HG02884 (cell line): ENCODE data around the gene CREG2.
"Not testable (repeated sequence)": the region's sequence is repeated elsewhere in the genome, so short reads cannot be mapped to it uniquely, and the experiment has no call there.

Source experiments
- ATAC-seq: cut with Tn5 transposase; IDR thresholded peaks from one replicate; pipeline ENCODE4 v1.9.1; 2021; ENCODE audit warnings: mild to moderate bottlenecking, moderate library complexity; ENCODE audit not compliant: unreplicated experiment

Gene CREG2

GRCh38 chr2:101349893-101350662 is 37.2 kb downstream of the CREG2 start:
- ATAC-seq: no peak

DNA sequence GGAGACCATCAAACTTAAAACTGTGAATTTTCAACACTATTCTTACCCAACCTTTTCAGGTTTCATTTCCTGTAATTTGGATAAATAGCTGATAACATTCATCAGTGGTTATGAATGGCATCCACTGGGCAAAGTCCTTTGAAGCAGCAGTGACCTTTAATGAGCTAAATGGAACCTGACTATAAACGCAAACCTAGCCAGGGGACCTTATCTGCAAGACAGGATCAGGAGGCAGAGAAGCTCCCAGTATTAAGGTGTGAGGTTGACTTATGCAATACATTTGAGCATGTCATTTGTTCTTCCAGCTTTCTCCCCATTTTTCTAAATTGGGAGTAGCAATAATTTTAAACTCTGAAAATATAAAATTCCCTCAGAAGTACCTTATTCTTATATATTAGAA is 38.4 kb downstream of the CREG2 start:
- no peak for ATAC-seq

GRCh38 chr2:101346909-101347308 is 40.4 kb downstream of the CREG2 start:
- ATAC-seq: no peak

DNA sequence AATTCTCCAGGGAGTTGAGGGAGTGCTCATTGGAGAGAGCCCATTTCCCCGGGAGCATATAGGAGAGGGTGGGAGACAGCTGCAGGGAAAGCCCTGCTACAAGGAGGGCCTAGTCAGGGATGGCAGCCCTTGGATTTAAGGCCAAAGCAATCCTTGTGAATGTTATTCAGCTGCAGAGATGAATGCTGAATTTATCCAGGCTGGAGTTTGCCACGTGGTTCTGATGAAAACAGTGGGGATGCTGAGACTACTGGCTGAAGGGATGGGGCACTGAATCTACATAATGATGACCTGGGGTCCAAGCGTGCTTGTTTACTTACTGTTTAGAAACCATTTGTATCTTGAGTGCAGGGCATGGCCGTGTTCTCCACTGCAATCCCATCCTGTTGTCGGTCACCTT is 43.2 kb downstream of the CREG2 start:
- no peak for ATAC-seq

DNA sequence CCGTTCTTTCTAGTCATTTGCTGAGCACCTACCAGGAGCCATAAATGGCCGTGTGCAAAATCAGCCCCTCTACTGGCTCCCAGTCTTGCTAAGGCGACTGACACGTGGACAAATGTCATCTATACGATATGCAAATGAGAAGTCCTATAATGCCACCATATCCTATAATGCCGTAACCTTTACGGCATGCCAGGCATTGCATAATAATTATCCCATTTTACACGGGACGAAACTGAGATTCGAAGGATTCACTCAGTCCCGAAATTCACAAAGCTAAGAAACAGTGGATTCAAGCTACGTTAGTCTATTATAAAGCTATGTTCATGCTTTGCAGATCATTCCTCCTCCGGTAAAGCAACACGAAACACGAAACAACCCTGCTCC is 44.7 kb downstream of the CREG2 start:
- ATAC-seq: no peak

DNA sequence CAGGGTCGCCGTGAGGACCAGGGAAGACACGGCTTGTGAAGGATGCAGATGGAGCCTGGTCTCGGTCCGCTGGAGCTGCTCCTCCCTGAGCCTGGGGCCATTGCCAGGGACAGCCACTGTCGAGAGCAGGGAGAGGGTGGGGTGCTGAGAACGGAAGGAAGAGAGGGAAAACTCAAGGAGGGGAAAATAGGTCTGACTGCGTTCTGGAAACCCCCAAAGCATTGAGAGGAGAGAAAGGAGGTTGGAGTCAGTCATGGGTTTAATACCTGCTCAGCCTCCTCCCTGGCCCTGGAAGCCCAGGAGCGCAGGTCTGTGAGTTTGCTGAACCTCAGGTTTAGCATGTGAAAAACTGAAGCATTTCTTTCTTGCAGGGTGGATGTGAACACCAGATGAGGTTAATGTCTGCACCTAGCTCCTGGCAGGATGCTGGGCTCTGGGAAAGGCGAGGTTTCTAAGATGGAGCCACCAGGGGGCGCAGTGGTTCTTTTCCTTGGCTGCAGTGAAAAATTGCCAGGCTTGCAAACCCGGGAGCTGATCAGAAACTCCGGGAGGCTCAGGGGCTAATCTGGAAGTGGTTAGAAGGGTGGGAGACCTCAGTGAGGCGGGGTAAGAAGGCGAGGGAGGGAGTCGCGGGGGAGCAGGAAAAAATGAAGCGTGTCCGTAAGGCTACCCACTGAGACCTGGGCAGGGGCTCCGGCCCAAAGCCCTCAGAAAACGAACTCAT is 45.2 kb downstream of the CREG2 start:
- no peak for ATAC-seq

- ATAC-seq: no peak
Measured at GRCh38 chr2:101341421-101341820, 45.9 kb downstream of the CREG2 start.

GRCh38 chr2:101340141-101340551 is 47.2 kb downstream of the CREG2 start:
- ATAC-seq: no peak

- ATAC-seq: no peak
Measured at GRCh38 chr2:101339266-101339880, 47.9 kb downstream of the CREG2 start.

GRCh38 chr2:101337877-101338276 is 49.4 kb downstream of the CREG2 start:
- no peak for ATAC-seq

DNA sequence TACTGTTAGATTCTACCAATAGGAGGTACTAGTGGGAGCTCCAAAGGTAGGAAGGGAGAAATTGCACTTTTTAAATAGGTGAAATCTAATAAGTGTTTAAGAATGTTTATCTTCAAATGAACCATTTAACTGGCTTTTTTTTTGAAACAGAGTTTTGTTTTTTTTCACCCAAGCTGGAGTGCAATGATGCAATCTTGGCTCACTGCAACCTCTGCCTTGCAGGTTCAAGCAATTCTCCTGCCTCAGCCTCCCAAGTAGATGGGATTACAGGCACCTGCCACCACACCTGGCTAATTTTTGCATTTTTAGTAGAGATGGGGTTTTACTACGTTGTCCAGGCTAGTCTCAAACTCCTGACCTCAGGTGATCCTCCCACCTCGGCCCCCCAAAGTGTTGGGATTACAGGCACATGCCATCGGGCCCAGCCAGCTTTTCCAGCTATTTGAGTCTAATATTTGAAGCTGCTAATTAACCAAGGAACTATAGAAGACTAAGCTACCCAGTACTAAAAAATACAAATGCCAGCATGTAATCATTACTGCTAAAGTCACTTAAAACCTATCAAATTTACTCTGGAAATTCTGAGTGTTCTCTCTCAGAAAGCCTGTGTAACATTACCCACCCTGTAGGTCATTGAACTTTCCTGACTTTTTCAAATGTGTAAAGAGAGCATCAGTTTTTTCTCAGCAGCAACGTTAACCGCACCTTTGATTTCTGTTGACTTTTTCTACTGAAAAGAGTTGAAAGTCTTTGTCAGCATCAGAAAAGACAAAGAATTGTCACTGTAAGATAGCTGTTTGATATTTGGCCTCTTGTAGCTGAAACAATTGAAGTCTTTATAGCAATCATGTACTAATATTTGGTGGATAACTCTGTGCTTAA is 54.2 kb downstream of the CREG2 start:
- ATAC-seq: no peak

DNA sequence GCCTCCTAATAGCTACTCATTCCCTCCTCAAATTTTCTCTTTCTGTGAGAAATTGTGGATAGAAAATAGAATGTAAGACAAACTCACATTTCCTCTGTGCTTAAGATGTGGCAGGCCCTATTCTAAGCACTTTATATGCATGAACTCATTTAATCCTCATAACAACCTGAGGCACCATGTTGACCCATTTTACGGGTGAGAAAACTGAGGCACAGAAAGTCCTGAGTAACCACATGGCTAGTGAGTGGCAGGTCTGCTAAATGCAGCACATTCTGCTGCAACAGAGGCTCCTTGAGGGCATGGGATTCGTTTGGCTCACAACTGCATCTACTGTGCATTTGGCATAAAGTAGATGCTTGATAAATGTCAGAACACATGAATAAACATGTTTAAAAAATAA is 56.1 kb downstream of the CREG2 start:
- ATAC-seq: no peak

DNA sequence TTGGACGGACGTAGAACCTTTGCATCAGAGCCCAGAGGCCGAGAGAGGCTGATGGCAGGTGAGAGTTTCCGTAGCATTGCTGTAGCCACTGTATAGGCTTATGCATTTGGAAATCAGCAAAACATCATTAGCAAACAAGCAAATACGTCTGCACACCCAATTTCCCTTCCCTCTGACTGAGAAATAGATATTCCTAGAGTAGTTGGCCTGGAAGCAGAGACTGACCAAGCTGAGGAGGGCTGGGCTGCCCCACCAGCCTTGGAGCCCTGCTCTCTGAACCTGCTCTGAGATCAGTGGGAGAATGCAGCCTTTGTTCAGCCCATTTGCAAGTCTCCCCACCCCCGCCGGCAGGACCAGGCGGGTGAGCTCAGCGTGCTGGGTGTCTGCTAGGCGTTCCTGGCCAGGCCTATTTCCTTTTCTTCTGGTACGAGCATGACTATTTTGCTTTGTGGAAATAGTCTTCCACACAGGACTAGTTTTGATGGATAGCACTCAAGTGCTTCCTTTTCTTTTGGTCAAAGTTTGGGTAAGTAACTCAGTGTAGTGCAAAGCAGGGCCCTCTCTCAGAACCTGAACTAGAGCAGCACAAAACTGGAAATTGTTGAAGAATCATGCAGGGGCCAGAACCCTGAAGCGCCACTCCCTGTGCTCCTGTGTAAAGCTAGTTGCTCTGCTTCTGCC is 56.9 kb downstream of the CREG2 start:
- ATAC-seq: no peak

DNA sequence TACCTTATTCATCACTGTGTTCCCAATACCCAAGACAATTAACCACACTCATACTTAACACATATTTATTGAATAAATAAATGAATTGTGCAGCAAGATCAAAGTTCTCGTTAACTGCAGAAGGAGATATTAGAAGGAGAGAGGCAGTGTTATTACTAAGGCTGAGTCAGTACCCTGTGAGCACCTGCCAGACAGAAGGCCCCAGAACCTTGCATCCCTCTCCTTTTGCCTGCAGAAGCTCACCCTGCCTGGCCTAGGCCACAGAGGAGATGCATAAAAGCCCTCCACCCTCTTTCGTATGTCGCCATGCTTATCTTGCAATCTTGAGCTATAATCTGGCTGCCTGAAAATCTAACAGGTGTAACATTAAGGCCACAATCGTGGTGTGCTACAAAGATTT is 58.3 kb downstream of the CREG2 start:
- no peak for ATAC-seq

GRCh38 chr2:101328474-101329007 is 58.8 kb downstream of the CREG2 start:
- ATAC-seq: no peak

DNA sequence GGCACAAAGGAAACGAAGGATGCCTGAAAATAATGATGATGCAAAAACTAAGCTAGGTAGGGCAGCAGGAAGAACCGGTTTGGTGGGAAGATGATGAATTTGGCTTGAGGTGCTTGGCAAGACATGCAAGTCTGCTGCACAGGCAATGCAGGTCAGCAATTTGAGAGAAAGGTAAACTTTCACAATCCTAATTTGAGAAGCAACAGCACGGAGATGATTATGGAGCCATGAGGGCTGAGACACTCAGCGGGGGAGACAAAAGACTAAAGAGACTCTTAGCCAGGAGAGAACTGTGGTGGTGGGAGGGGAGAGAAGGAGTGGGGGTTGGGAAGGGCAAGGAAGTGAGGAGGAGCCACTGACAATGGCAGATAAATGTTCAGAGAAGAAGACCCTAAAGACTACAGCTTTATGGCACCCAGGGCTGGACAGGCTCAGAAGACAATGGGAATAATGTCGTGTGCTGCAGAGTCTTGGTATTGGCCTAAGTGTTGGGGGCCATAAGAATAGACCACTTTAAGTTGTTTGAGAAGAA is 59.4 kb downstream of the CREG2 start:
- ATAC-seq: no peak

DNA sequence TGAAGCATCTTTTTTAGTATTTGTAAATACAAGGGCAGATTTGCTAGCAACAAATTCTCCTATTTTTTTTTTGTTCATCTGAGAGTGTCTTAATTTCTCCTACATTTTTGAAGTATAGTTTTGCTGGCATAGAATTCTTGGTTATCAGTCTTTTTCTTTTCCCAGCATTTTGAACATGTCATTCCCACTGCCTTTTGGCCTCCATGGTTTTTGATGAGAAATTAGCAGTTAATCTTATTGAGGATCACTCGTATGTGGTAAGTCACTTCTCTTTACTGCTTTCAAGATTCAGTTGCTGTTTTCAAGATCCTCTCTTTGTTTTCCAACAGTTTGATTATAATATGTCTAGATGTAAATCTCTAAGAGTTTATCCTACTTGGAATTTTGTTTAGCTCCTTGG is 61.9 kb downstream of the CREG2 start:
- ATAC-seq: no peak

DNA sequence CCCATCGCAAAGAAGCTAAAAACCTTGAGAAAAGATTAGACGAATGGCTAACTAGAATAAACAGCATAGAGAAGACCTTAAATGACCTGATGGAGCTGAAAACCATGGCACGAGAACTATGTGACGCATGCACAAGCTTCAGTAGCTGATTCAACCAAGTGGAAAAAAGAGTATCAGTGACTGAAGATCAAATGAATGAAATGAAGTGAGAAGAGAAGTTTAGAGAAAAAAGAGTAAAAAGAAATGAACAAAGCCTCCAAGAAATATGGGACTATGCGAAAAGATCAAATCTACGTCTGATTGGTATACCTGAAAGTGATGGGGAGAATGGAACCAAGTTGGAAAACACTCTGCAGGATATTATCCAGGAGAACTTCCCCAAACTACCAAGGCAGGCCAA is 70.7 kb downstream of the CREG2 start:
- not testable (repeated sequence) for ATAC-seq

DNA sequence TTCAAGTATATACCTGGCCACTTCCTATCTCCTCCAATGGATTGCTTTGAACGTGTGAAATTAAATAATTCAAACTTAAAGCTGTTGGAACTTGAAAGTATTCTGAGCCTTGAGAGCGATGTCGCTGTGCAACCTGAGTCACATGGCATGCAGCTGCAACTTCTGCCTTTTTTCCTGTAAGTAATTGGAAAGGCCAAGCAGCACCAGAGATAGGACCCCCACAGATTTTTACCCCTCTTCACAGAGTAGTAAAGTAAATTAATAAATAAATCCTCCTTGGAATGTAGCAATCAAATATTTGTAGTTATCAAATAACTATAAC is 75.6 kb downstream of the CREG2 start:
- ATAC-seq: no peak
